Measurements from ENCODE around the gene C2orf80. TPM values are rescaled to one million over a fixed set of nuclear protein-coding genes. Genes with fewer than 3 reads are reported as not detected.

The C2orf80 gene
- total RNA-seq, 4 donors from 2014 or later: not detected

DNA sequence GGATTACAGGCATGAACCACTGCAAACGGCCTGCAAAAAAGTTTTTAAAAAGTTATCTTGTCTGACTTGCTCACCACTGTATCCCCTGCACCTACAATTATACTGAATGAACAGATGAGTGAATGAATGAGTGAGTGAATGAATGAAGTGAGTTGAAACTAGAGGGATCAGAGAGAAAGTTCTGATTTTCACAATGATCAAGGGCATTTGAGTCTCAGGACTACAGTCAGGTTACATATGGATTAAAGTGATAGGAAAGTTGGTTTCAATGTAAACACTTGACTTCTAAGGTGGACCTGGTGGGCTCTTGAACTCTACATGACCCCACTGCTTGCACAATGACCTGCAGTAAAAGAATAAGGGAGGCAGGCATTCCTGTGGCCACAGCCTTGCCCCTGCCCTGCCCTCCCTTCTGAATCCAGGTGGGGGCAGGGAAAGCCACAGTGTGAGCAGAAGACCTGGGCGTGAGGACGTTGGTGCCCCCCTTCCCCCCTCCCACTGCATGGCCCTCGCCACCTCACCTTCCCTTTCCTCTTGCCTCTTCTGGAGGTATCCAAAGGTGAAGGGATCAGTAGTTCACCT is 10.7 kb downstream of the C2orf80 start:
- Histone ChIP-seq H3K4me1 (peaks cover 0 to 25% (median 7%) of the 10 kb centered on the region in 4 donors), H3K9me3 (no peaks in the 10 kb centered on the region), H3K27me3 (no peaks in the 10 kb centered on the region), H3K27ac (no peak overlapping the region), H3K36me3 (no peaks in the 10 kb centered on the region), H3K4me3 (no peak overlapping the region)
- WGBS, 2 donors: 63 to 64% methylated on average over 4 of the region's 4 CpGs
- TF ChIP-seq EP300 (IDR thresholded peaks at IDR 0.05): no peak
- TF ChIP-seq, protein P1, sequence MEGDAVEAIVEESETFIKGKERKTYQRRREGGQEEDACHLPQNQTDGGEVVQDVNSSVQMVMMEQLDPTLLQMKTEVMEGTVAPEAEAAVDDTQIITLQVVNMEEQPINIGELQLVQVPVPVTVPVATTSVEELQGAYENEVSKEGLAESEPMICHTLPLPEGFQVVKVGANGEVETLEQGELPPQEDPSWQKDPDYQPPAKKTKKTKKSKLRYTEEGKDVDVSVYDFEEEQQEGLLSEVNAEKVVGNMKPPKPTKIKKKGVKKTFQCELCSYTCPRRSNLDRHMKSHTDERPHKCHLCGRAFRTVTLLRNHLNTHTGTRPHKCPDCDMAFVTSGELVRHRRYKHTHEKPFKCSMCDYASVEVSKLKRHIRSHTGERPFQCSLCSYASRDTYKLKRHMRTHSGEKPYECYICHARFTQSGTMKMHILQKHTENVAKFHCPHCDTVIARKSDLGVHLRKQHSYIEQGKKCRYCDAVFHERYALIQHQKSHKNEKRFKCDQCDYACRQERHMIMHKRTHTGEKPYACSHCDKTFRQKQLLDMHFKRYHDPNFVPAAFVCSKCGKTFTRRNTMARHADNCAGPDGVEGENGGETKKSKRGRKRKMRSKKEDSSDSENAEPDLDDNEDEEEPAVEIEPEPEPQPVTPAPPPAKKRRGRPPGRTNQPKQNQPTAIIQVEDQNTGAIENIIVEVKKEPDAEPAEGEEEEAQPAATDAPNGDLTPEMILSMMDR (IDR thresholded peaks at IDR 0.05): no peak
- no peak for TF ChIP-seq POLR2A (IDR thresholded peaks at IDR 0.05)
- no peak for DNase-seq (ENCODE audit: low spot score in 2 of 2)

DNA sequence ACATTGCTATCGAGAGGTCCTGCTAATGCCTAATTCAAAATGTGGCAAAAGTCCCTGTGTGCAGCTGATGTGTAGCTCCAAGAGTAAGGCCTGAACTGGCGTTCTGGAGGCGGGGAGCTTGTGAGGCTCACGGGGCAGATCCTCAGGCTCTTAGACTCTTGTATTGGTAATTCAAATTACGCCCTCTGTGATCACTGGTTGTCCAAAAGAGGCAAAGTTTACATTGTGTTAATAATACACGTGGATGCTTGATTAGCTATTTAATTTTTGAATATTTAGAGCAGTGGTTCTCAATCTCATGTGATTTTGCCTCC is 14.0 kb downstream of the C2orf80 start:
- H3K36me3 ChIP-seq: no peaks in the 10 kb centered on the region
- 49 to 51% methylated on average over 6 of the region's 6 CpGs for WGBS, 2 donors
- H3K4me3 ChIP-seq: no peak overlapping the region
- DNase-seq (ENCODE audit: low spot score in 2 of 2): no peak
- peaks cover 0 to 15% (median 2%) of the 10 kb centered on the region in 4 donors for H3K4me1 ChIP-seq
- no peaks in the 10 kb centered on the region for H3K9me3 ChIP-seq
- H3K27me3 ChIP-seq: no peaks in the 10 kb centered on the region
- TF ChIP-seq POLR2A (IDR thresholded peaks at IDR 0.05): no peak
- TF ChIP-seq EP300 (IDR thresholded peaks at IDR 0.05): no peak
- TF ChIP-seq, protein P1 (IDR thresholded peaks at IDR 0.05): no peak
- no peak overlapping the region for H3K27ac ChIP-seq

DNA sequence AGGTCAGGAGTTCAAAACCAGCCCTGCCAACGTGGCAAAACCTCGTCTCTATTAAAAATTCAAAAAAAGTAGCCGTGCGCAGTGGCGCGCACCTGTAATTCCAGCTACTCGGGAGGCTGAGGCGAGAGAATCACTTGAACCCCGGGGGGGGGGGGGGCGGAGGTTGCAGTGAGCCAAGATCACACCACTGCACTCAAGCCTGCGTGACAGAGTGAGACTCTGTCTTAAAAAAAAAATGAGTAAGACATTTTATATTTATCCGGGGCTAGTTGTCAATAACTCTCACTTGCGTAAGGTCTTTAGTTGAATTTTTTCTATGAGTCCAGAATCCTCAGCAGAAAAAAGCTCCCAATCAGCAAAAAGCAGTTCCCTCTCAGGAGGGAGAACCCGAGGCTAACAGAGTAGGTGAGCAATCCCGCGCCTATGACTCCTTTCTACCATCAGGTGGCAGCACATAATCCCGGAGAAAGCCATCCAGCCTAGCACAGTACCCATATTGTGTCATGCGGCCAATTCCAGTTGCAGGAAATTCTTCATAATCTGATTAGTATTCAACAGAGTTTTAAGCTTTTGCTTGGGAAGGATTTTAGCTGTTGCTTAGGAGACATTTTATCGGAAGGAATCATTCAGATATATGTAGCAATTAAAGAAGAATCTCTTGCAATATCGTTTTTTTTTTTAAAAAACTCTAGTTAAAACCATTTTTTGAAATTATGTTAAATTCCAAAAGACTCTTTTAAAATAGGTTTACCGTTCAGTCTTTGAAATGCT is 14.6 kb downstream of the C2orf80 start:
- Histone ChIP-seq H3K9me3 (no peaks in the 10 kb centered on the region), H3K27ac (no peak overlapping the region), H3K36me3 (no peaks in the 10 kb centered on the region), H3K4me3 (no peak overlapping the region), H3K4me1 (peaks cover 0 to 15% (median 2%) of the 10 kb centered on the region in 4 donors), H3K27me3 (no peaks in the 10 kb centered on the region)
- WGBS, 2 donors: 38 to 39% methylated on average over 21 of the region's 21 CpGs
- TF ChIP-seq, protein P1 (IDR thresholded peaks at IDR 0.05): peak; percentile 78 to 92 (median 83)
- TF ChIP-seq EP300 (IDR thresholded peaks at IDR 0.05): peak; percentile 33 to 44
- no peak for TF ChIP-seq POLR2A (IDR thresholded peaks at IDR 0.05)
- DNase-seq (ENCODE audit: low spot score in 2 of 2): peak; percentile 71 to 86

DNA sequence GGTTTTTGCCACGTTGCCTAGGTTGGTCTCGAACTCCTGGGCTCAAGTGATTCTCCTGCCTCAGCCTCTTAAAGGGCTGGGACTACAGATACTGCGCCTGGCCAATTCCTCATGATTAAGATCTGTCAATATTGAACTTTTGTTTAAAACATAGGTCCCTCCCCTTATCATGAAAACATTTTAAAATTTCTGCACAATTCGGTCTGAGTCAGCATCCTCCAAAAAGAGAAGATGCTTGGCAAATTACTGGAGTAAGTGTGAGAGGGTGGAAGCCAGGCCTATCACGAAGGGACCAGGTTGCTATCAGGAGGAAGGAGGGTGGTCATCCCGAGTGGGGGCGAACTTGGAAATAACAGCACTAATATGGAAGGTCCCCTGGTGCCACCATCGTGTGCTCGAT is 15.7 kb downstream of the C2orf80 start:
- H3K36me3 ChIP-seq: no peaks in the 10 kb centered on the region
- peaks cover 0 to 15% (median 2%) of the 10 kb centered on the region in 4 donors for H3K4me1 ChIP-seq
- H3K27me3 ChIP-seq: no peaks in the 10 kb centered on the region
- H3K27ac ChIP-seq: no peak overlapping the region
- TF ChIP-seq, protein P1 (IDR thresholded peaks at IDR 0.05): no peak
- TF ChIP-seq POLR2A (IDR thresholded peaks at IDR 0.05): no peak
- 85 to 88% methylated on average over 9 of the region's 9 CpGs for WGBS, 2 donors
- no peak for DNase-seq (ENCODE audit: low spot score in 2 of 2)
- no peak overlapping the region for H3K4me3 ChIP-seq
- H3K9me3 ChIP-seq: no peaks in the 10 kb centered on the region

DNA sequence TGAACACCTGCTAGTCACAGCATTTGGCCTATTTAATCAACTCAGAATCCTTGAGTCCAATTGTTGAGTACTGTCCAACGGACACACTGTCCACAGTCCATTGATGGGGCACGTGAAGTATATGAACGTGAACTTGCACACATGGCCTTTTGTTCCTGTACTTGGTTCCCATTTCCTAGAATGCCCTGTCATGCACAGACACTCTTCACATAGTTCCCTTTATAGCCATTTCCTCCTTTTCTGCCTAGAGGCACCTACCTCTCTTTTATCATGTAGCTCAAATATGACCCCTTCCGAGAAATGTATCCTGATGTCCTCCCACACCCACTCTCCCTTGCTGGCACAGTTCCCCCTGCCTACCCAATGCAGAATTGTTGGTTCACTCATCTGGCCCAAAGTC is 17.7 kb downstream of the C2orf80 start:
- TF ChIP-seq, protein P1 (IDR thresholded peaks at IDR 0.05): no peak
- no peak for TF ChIP-seq POLR2A (IDR thresholded peaks at IDR 0.05)
- peak in 1 of 2 donors; percentile 47 for TF ChIP-seq EP300 (IDR thresholded peaks at IDR 0.05)
- no peaks in the 10 kb centered on the region for H3K9me3 ChIP-seq
- H3K36me3 ChIP-seq: no peaks in the 10 kb centered on the region
- no peak overlapping the region for H3K4me3 ChIP-seq
- WGBS, 2 donors: 38 to 60% methylated on average over 4 of the region's 4 CpGs
- H3K4me1 ChIP-seq: peaks cover 0 to 15% (median 2%) of the 10 kb centered on the region in 4 donors
- peak in 1 of 2 donors; percentile 28 for DNase-seq (ENCODE audit: low spot score in 2 of 2)
- H3K27me3 ChIP-seq: no peaks in the 10 kb centered on the region
- H3K27ac ChIP-seq: no peak overlapping the region

All from tibial nerve (tissue), 4 donors.